ENCODE measurements around the gene CFAP70. TPM values are rescaled to one million over a fixed set of nuclear protein-coding genes. Genes with fewer than 3 reads are reported as not detected.

Gene CFAP70
- total RNA-seq, 1 experiment from 2014 or later: 0.31 TPM

- TF ChIP-seq USF1 (CRISPR knock-in tag; IDR thresholded peaks at IDR 0.05): no peak
- no peak for TF ChIP-seq SMAD4 (CRISPR knock-in tag; IDR thresholded peaks at IDR 0.05)
- TF ChIP-seq ZSCAN18 (CRISPR knock-in tag; IDR thresholded peaks at IDR 0.05): no peak
- TF ChIP-seq, protein P1, sequence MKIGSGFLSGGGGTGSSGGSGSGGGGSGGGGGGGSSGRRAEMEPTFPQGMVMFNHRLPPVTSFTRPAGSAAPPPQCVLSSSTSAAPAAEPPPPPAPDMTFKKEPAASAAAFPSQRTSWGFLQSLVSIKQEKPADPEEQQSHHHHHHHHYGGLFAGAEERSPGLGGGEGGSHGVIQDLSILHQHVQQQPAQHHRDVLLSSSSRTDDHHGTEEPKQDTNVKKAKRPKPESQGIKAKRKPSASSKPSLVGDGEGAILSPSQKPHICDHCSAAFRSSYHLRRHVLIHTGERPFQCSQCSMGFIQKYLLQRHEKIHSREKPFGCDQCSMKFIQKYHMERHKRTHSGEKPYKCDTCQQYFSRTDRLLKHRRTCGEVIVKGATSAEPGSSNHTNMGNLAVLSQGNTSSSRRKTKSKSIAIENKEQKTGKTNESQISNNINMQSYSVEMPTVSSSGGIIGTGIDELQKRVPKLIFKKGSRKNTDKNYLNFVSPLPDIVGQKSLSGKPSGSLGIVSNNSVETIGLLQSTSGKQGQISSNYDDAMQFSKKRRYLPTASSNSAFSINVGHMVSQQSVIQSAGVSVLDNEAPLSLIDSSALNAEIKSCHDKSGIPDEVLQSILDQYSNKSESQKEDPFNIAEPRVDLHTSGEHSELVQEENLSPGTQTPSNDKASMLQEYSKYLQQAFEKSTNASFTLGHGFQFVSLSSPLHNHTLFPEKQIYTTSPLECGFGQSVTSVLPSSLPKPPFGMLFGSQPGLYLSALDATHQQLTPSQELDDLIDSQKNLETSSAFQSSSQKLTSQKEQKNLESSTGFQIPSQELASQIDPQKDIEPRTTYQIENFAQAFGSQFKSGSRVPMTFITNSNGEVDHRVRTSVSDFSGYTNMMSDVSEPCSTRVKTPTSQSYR (CRISPR knock-in tag; IDR thresholded peaks at IDR 0.05): no peak
- no peak for TF ChIP-seq CREB1 (CRISPR knock-in tag; IDR thresholded peaks at IDR 0.05)
- TF ChIP-seq RELA (CRISPR knock-in tag; IDR thresholded peaks at IDR 0.05; ENCODE audit: borderline replicate concordance): no peak
- TF ChIP-seq ZNF121 (CRISPR knock-in tag; IDR thresholded peaks at IDR 0.05): no peak
These were observed 61.7 kb downstream of the CFAP70 start (continued) for GRCh38 chr10:73296946-73297345.

GRCh38 chr10:73293461-73293860 is 65.2 kb downstream of the CFAP70 start:
- H3K27me3 Mint-ChIP-seq (ENCODE audit: low read depth): peaks cover 21% of the 10 kb centered on the region
- H3K36me3 Mint-ChIP-seq: peaks cover 9% of the 10 kb centered on the region; the same call in 1 of the 2 replicates
- H3K4me1 Mint-ChIP-seq: no peaks in the 10 kb centered on the region
- no peak for DNase-seq (ENCODE audit: low spot score)
- no peak for ATAC-seq
- H3K9me3 Mint-ChIP-seq: peaks cover 12% of the 10 kb centered on the region
- ChIA-PET CTCF (no interaction called here), POLR2A (no interaction called here)
- TF ChIP-seq TEAD1 (CRISPR knock-in tag; IDR thresholded peaks at IDR 0.05) (no peak), RORB (CRISPR knock-in tag; IDR thresholded peaks at IDR 0.05) (no peak), ZNF396 (CRISPR knock-in tag; IDR thresholded peaks at IDR 0.05; ENCODE audit: borderline replicate concordance) (no peak), IRF2 (CRISPR knock-in tag; IDR thresholded peaks at IDR 0.05; ENCODE audit: borderline replicate concordance, low read depth) (no peak), ATF1 (CRISPR knock-in tag; IDR thresholded peaks at IDR 0.05) (no peak), ZBTB21 (CRISPR knock-in tag; IDR thresholded peaks at IDR 0.05; ENCODE audit: borderline replicate concordance) (no peak), ZNF423 (CRISPR knock-in tag; IDR thresholded peaks at IDR 0.05) (no peak), TP53 (CRISPR knock-in tag; IDR thresholded peaks at IDR 0.05) (no peak), SP1 (CRISPR knock-in tag; conservative IDR thresholded peaks at IDR 0.05) (no peak)
- TF ChIP-seq, protein P2, sequence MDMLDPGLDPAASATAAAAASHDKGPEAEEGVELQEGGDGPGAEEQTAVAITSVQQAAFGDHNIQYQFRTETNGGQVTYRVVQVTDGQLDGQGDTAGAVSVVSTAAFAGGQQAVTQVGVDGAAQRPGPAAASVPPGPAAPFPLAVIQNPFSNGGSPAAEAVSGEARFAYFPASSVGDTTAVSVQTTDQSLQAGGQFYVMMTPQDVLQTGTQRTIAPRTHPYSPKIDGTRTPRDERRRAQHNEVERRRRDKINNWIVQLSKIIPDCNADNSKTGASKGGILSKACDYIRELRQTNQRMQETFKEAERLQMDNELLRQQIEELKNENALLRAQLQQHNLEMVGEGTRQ (CRISPR knock-in tag; IDR thresholded peaks at IDR 0.05): no peak
- TF ChIP-seq, protein P3, sequence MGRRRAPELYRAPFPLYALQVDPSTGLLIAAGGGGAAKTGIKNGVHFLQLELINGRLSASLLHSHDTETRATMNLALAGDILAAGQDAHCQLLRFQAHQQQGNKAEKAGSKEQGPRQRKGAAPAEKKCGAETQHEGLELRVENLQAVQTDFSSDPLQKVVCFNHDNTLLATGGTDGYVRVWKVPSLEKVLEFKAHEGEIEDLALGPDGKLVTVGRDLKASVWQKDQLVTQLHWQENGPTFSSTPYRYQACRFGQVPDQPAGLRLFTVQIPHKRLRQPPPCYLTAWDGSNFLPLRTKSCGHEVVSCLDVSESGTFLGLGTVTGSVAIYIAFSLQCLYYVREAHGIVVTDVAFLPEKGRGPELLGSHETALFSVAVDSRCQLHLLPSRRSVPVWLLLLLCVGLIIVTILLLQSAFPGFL (CRISPR knock-in tag; IDR thresholded peaks at IDR 0.05; ENCODE audit: borderline replicate concordance): no peak
- TF ChIP-seq, protein P4, sequence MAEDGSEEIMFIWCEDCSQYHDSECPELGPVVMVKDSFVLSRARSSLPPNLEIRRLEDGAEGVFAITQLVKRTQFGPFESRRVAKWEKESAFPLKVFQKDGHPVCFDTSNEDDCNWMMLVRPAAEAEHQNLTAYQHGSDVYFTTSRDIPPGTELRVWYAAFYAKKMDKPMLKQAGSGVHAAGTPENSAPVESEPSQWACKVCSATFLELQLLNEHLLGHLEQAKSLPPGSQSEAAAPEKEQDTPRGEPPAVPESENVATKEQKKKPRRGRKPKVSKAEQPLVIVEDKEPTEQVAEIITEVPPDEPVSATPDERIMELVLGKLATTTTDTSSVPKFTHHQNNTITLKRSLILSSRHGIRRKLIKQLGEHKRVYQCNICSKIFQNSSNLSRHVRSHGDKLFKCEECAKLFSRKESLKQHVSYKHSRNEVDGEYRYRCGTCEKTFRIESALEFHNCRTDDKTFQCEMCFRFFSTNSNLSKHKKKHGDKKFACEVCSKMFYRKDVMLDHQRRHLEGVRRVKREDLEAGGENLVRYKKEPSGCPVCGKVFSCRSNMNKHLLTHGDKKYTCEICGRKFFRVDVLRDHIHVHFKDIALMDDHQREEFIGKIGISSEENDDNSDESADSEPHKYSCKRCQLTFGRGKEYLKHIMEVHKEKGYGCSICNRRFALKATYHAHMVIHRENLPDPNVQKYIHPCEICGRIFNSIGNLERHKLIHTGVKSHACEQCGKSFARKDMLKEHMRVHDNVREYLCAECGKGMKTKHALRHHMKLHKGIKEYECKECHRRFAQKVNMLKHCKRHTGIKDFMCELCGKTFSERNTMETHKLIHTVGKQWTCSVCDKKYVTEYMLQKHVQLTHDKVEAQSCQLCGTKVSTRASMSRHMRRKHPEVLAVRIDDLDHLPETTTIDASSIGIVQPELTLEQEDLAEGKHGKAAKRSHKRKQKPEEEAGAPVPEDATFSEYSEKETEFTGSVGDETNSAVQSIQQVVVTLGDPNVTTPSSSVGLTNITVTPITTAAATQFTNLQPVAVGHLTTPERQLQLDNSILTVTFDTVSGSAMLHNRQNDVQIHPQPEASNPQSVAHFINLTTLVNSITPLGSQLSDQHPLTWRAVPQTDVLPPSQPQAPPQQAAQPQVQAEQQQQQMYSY (CRISPR knock-in tag; IDR thresholded peaks at IDR 0.05): no peak
- H3K27ac Mint-ChIP-seq: no peak overlapping the region
- H3K4me3 Mint-ChIP-seq: no peak overlapping the region

Measured in WTC11 (cell line).